ENCODE data around the gene LRRC2.
A peak's percentile ranks its signal among the peaks of the same experiment; 100 is the strongest.

The LRRC2 gene

DNA sequence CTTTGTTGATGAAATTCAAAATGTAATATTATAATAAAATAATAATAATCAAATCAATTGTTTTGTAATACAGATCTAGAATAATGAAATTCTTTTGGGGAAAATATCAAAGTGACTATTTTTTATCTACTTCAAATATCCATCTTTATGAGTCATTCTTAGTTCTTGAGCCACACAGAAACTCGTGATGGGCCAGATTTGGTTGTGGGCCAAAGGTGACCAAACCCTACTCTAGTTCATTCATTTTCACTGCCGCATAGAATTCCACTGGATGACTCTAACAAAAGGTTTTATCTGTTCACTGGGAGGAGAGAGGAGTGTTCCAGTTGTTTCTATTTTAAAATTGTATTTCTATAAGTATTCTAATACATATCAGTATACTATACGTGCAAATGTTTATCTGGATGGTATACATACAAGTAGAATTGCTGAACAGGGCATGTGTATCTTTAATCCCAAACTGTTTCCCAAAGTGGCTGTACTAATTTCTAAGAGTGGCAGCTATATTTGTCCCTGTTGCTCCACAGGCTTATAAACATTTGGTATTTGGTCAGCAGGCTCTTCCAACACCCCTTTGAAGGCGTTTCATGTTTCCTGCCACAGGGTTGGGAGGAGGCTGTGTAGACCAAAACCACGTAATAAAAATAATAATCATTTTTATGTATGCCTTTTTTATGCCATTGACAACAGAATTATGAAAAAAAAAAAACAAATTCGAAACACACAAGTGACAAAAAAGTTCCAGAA is 75.6 kb downstream of the LRRC2 start:
- H3K36me3 ChIP-seq (ENCODE audit: insufficient read depth, low read length): no peaks in the 10 kb centered on the region
- no peaks in the 10 kb centered on the region for H3K27me3 ChIP-seq (ENCODE audit: control insufficient read depth, insufficient read depth, low read length)
- no peaks in the 10 kb centered on the region for H3K9me3 ChIP-seq (replicated peaks; ENCODE audit: low read length)
- H3K9ac ChIP-seq (ENCODE audit: low read depth, low read length): no peak overlapping the region
- no peak overlapping the region for H3K4me3 ChIP-seq (ENCODE audit: low read length)
- peaks cover 29% of the 10 kb centered on the region for H3K4me1 ChIP-seq (ENCODE audit: control insufficient read depth, insufficient read depth, low read length)
- no peak overlapping the region for H3K4me2 ChIP-seq (ENCODE audit: low read length)

- no peak overlapping the region for H3K4me2 ChIP-seq (ENCODE audit: low read length)
- peaks cover 29% of the 10 kb centered on the region for H3K4me1 ChIP-seq (ENCODE audit: control insufficient read depth, insufficient read depth, low read length)
Measured at GRCh38 chr3:46489875-46490274, 76.2 kb downstream of the LRRC2 start.

DNA sequence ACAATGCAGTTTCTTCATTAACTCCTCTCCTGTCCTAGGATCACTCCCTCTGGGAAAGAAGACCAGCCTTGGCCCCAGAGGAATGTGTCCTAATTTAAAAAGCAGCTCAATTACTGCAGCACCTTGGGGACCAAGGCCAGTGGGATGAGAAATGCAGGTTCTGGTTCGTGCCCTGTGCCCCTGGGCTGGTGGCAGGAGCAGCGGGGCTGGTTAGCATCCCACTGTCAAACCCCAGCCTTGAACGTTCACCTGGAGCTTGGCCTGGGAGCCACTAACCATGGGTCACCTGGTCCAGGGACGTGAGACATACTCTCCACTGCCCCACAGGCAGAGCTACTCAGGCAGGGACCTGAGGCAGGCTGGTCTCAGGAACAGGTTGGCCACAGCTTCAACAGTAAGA is 76.7 kb downstream of the LRRC2 start:
- no peaks in the 10 kb centered on the region for H3K9me3 ChIP-seq (replicated peaks; ENCODE audit: low read length)
- H3K9ac ChIP-seq (ENCODE audit: low read depth, low read length): peak overlapping the region; percentile 33
- no peak overlapping the region for H3K4me3 ChIP-seq (ENCODE audit: low read length)
- no peaks in the 10 kb centered on the region for H3K27me3 ChIP-seq (ENCODE audit: control insufficient read depth, insufficient read depth, low read length)
- H3K4me2 ChIP-seq (ENCODE audit: low read length): no peak overlapping the region
- H3K4me1 ChIP-seq (ENCODE audit: control insufficient read depth, insufficient read depth, low read length): peaks cover 29% of the 10 kb centered on the region
- no peaks in the 10 kb centered on the region for H3K36me3 ChIP-seq (ENCODE audit: insufficient read depth, low read length)

More at GRCh38 chr3:46489875-46490274, 76.2 kb downstream of the LRRC2 start:
- Histone ChIP-seq H3K9me3 (replicated peaks; ENCODE audit: low read length) (no peaks in the 10 kb centered on the region), H3K27me3 (ENCODE audit: control insufficient read depth, insufficient read depth, low read length) (no peaks in the 10 kb centered on the region), H3K4me3 (ENCODE audit: low read length) (no peak overlapping the region), H3K36me3 (ENCODE audit: insufficient read depth, low read length) (no peaks in the 10 kb centered on the region), H3K9ac (ENCODE audit: low read depth, low read length) (peak overlapping the region; percentile 33)

GRCh38 chr3:46488735-46489361 is 77.3 kb downstream of the LRRC2 start:
- Histone ChIP-seq H3K36me3 (ENCODE audit: insufficient read depth, low read length) (no peaks in the 10 kb centered on the region), H3K9ac (ENCODE audit: low read depth, low read length) (no peak overlapping the region), H3K9me3 (replicated peaks; ENCODE audit: low read length) (no peaks in the 10 kb centered on the region), H3K27me3 (ENCODE audit: control insufficient read depth, insufficient read depth, low read length) (peaks cover 2% of the 10 kb centered on the region), H3K4me1 (ENCODE audit: control insufficient read depth, insufficient read depth, low read length) (peaks cover 29% of the 10 kb centered on the region), H3K4me2 (ENCODE audit: low read length) (peak overlapping the region; percentile 30), H3K4me3 (ENCODE audit: low read length) (no peak overlapping the region)

DNA sequence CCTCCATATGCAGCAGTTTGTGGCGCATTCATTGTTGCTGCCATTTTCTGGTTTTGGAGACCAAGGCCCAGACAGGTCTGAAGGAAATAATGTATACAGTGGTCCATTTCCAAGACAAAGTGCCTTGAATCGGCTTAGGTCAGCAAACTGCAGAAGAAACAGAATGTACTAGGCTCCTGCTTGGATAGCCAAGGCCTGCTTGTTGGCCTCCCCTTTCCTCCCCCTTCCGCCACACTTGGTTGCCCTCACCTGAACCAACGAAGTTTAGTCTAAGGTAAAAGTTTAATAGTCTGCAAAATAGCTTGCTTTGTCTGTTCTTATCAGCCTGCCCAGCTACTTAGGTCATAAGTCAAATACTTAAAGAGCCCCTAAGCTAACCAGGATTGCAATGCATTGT is 80.3 kb downstream of the LRRC2 start:
- Histone ChIP-seq H3K9ac (ENCODE audit: low read depth, low read length) (no peak overlapping the region), H3K4me1 (ENCODE audit: control insufficient read depth, insufficient read depth, low read length) (peaks cover 17% of the 10 kb centered on the region), H3K9me3 (replicated peaks; ENCODE audit: low read length) (no peaks in the 10 kb centered on the region), H3K4me3 (ENCODE audit: low read length) (no peak overlapping the region), H3K27me3 (ENCODE audit: control insufficient read depth, insufficient read depth, low read length) (peaks cover 13% of the 10 kb centered on the region), H3K36me3 (ENCODE audit: insufficient read depth, low read length) (no peaks in the 10 kb centered on the region), H3K4me2 (ENCODE audit: low read length) (no peak overlapping the region)

GRCh38 chr3:46484911-46485778 is 81.0 kb downstream of the LRRC2 start:
- H3K9me3 ChIP-seq (replicated peaks; ENCODE audit: low read length): no peaks in the 10 kb centered on the region
- H3K4me2 ChIP-seq (ENCODE audit: low read length): no peak overlapping the region
- H3K4me1 ChIP-seq (ENCODE audit: control insufficient read depth, insufficient read depth, low read length): peaks cover 13% of the 10 kb centered on the region
- H3K4me3 ChIP-seq (ENCODE audit: low read length): no peak overlapping the region
- H3K27me3 ChIP-seq (ENCODE audit: control insufficient read depth, insufficient read depth, low read length): peaks cover 16% of the 10 kb centered on the region
- H3K36me3 ChIP-seq (ENCODE audit: insufficient read depth, low read length): no peaks in the 10 kb centered on the region
- H3K9ac ChIP-seq (ENCODE audit: low read depth, low read length): no peak overlapping the region

DNA sequence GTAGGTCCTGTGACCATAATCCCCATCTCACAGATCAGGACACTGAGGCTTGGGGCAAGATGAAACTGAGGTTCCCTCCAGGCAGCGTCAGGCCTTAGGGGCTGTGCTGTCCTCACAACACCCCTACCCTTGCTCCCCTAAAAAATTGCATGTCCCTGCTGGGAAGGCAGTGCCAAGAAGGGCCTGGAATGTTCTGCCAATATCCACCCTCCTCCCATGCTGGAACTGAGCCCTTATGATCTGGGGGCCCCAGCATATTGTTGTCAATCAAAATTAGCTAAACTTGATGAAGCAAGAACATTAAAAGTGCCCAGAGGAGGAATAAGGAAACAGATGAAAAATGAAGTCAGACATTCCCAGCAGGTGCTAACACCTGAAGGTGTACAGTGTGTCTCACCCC is 81.7 kb downstream of the LRRC2 start:
- no peak overlapping the region for H3K9ac ChIP-seq (ENCODE audit: low read depth, low read length)
- no peak overlapping the region for H3K4me2 ChIP-seq (ENCODE audit: low read length)
- peaks cover 6% of the 10 kb centered on the region for H3K4me1 ChIP-seq (ENCODE audit: control insufficient read depth, insufficient read depth, low read length)
- no peaks in the 10 kb centered on the region for H3K36me3 ChIP-seq (ENCODE audit: insufficient read depth, low read length)
- peaks cover 20% of the 10 kb centered on the region for H3K27me3 ChIP-seq (ENCODE audit: control insufficient read depth, insufficient read depth, low read length)
- H3K4me3 ChIP-seq (ENCODE audit: low read length): no peak overlapping the region
- H3K9me3 ChIP-seq (replicated peaks; ENCODE audit: low read length): no peaks in the 10 kb centered on the region

DNA sequence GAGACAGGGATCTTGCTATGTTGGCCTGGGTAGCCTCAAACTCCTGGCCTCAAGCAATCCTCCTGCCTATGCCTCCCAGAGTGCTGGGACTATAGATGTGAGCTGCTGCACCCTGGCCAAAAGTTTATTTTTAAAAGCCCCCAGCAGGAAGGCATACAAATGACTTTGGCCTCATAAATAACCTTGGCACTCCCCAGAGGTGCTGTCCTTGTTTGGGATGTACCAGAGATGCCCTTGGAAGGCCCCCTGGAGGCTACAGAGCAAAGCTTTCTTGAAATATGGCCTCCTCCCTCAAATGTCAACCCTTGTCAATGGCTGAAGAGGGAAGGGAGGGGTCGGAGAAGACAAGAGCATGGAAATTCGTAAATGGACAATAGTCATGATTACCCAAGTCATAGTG is 82.3 kb downstream of the LRRC2 start:
- Histone ChIP-seq H3K4me1 (ENCODE audit: control insufficient read depth, insufficient read depth, low read length) (peaks cover under 1% of the 10 kb centered on the region), H3K27me3 (ENCODE audit: control insufficient read depth, insufficient read depth, low read length) (peaks cover 20% of the 10 kb centered on the region), H3K9ac (ENCODE audit: low read depth, low read length) (no peak overlapping the region), H3K36me3 (ENCODE audit: insufficient read depth, low read length) (no peaks in the 10 kb centered on the region), H3K4me2 (ENCODE audit: low read length) (no peak overlapping the region), H3K4me3 (ENCODE audit: low read length) (no peak overlapping the region), H3K9me3 (replicated peaks; ENCODE audit: low read length) (no peaks in the 10 kb centered on the region)

GRCh38 chr3:46482632-46483350 is 83.3 kb downstream of the LRRC2 start:
- Histone ChIP-seq H3K27me3 (ENCODE audit: control insufficient read depth, insufficient read depth, low read length) (peaks cover 28% of the 10 kb centered on the region), H3K9ac (ENCODE audit: low read depth, low read length) (no peak overlapping the region), H3K36me3 (ENCODE audit: insufficient read depth, low read length) (no peaks in the 10 kb centered on the region), H3K4me1 (ENCODE audit: control insufficient read depth, insufficient read depth, low read length) (no peaks in the 10 kb centered on the region), H3K4me3 (ENCODE audit: low read length) (no peak overlapping the region), H3K9me3 (replicated peaks; ENCODE audit: low read length) (no peaks in the 10 kb centered on the region), H3K4me2 (ENCODE audit: low read length) (no peak overlapping the region)

- Histone ChIP-seq H3K9ac (ENCODE audit: low read depth, low read length) (no peak overlapping the region), H3K27me3 (ENCODE audit: control insufficient read depth, insufficient read depth, low read length) (peaks cover 39% of the 10 kb centered on the region), H3K36me3 (ENCODE audit: insufficient read depth, low read length) (no peaks in the 10 kb centered on the region), H3K9me3 (replicated peaks; ENCODE audit: low read length) (no peaks in the 10 kb centered on the region), H3K4me3 (ENCODE audit: low read length) (no peak overlapping the region), H3K4me1 (ENCODE audit: control insufficient read depth, insufficient read depth, low read length) (no peaks in the 10 kb centered on the region), H3K4me2 (ENCODE audit: low read length) (no peak overlapping the region)
Measured at GRCh38 chr3:46481636-46482035, 84.5 kb downstream of the LRRC2 start.

Measured in skeletal muscle satellite cell (primary cell).